Astrocyte of the cerebellum (primary cell): ENCODE results near the gene COQ4.

Experiments used
- DNase-seq: peaks from one replicate; pipeline ENCODE4 v3.0.0-alpha.2; 2011; ENCODE audit warnings: low read depth
- H3K4me3 ChIP-seq: 2 replicates; pipeline ENCODE4 v1.5.1; 2011; ENCODE audit warnings: mild to moderate bottlenecking, low read depth, low read length, moderate library complexity
- CTCF ChIP-seq: IDR thresholded peaks from 2 replicates; pipeline ENCODE4 v1.5.1; 2012; ENCODE audit warnings: low read length, low read depth, moderate library complexity, mild to moderate bottlenecking; ENCODE audit errors: missing control alignments
- in situ Hi-C: cut with HindIII; loops from 2 replicates; pipeline ENCODE4 v1.10.0; 2017; ENCODE audit warnings: low sequenced_read_pairs

Gene COQ4

DNA sequence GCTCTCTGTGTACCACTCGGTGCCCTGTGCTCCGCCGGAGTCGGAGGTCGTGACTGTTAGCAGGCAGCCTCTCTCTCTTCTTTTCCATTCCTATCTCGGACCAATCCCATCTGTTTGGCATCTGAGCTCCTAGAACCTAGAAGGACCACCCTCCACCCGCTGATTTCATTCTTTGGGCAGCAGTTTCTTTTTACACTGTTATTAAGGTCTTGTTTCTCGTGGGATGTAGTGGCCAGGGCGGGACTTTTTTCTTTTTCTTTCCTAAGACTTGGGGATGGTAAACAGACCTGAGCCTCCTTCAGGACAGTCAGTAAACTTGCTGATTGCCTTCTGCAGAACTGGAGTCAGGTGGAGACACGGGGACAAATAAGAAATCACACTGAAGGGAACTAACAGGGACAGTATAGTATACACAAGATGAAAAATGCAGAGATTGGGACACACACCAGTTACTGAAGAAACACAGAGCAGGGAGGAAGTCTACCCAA is 49.0 kb downstream of the COQ4 start:
- peak overlapping the region; percentile 90 for H3K4me3 ChIP-seq
- no peak for DNase-seq
- TF ChIP-seq CTCF: no peak
- in situ Hi-C loops: no loop called here

DNA sequence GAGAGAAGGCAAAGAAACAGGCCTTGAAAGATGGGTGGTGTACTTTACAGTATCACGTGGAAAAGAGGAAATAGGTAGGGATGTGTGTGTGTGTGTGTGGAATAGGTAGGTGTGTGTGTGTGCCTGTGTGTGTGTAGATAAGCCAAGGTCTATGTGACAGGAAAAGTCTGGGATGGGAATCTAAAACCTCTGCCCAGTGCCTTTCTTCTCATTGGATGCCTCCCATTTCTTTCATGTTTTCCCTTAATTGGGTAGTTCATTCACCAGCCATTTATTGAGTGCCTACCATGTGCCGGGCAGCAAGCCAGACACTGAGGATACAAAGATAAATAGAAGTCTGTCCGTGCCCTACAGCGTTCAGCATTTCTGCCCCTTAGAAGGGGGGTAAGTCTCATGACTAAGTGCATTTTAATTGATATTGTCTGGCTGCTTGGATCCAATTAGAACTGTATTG is 49.6 kb downstream of the COQ4 start:
- peak overlapping the region; percentile 90 for H3K4me3 ChIP-seq
- no peak for TF ChIP-seq CTCF
- DNase-seq: no peak
- in situ Hi-C loops: no loop called here

GRCh38 chr9:128372784-128373183 is 50.1 kb downstream of the COQ4 start:
- H3K4me3 ChIP-seq: no peak overlapping the region

GRCh38 chr9:128374221-128374675 is 51.6 kb downstream of the COQ4 start:
- in situ Hi-C loops: no loop called here
- no peak for DNase-seq
- TF ChIP-seq CTCF: no peak
- H3K4me3 ChIP-seq: no peak overlapping the region

More at GRCh38 chr9:128372784-128373183, 50.1 kb downstream of the COQ4 start:
- no peak for TF ChIP-seq CTCF
- in situ Hi-C loops: no loop called here
- DNase-seq: no peak

DNA sequence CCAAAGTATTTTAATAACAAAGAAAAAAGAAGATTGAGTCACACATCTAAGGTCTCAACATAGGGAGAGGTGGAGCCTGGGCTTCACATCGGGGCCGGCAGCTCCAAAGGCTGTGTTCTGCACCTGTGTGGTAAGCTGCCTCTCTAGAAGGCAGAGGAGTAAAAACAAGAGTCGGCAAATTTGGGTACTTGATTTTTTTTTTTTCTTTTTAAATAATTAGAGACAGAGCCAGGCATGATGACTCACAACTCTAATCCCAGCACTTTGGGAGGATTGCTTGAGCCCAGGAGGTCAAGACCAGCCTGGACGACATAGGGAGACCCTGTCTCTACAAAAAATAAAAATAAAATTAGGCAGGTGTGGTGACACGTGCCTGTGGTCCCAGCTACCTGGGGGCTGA is 53.2 kb downstream of the COQ4 start:
- no peak overlapping the region for H3K4me3 ChIP-seq
- DNase-seq: no peak
- in situ Hi-C loops: no loop called here
- no peak for TF ChIP-seq CTCF

GRCh38 chr9:128382261-128382660 is 59.6 kb downstream of the COQ4 start:
- no peak for TF ChIP-seq CTCF
- no peak overlapping the region for H3K4me3 ChIP-seq
- no peak for DNase-seq
- in situ Hi-C loops: no loop called here
